G401 (cell line): ENCODE measurements around the gene GNG10. TPM values are rescaled to one million over a fixed set of nuclear protein-coding genes. Genes with fewer than 3 reads are reported as not detected.
"Not testable (repeated sequence)": the region's sequence is repeated elsewhere in the genome, so short reads cannot be mapped to it uniquely, and the experiment has no call there.

Experiments used
- DNase-seq: peaks from one replicate; pipeline ENCODE4 v3.0.0-alpha.2; 2015; ENCODE audit warnings: low spot score
- in situ Hi-C: cut with HindIII; loops from 2 replicates; pipeline ENCODE4 v1.10.0; 2016; ENCODE audit warnings: low sequenced_read_pairs, mixed read lengths
- total RNA-seq: library from RNA; depleted of rRNA; stranded (reverse); fragments of >200 nt; shearing (Covaris generic); gene quantifications from 2 replicates; pipeline ENCODE4 v1.2.3, GENCODE V29; 2014

The GNG10 gene
- total RNA-seq, 1 experiment from 2014 or later = 218 TPM

GRCh38 chr9:111646417-111646816 lies 15.0 kb upstream of the GNG10 start:
- no peak for DNase-seq
- in situ Hi-C loops = no loop called here

GRCh38 chr9:111648066-111648465 lies 13.3 kb upstream of the GNG10 start:
- no peak for DNase-seq
- in situ Hi-C loops = no loop called here

- DNase-seq = no peak
- in situ Hi-C loops = no loop called here
Measured at GRCh38 chr9:111649016-111649415, 12.4 kb upstream of the GNG10 start.

GRCh38 chr9:111657051-111657450 lies 4.4 kb upstream of the GNG10 start:
- no peak for DNase-seq
- in situ Hi-C loops = no loop called here

- in situ Hi-C loops = no loop called here
- no peak for DNase-seq
Measured at GRCh38 chr9:111658943-111659342, 2.5 kb upstream of the GNG10 start.

GRCh38 chr9:111659691-111660090 lies 1.7 kb upstream of the GNG10 start:
- no peak for DNase-seq
- in situ Hi-C loops = no loop called here

GRCh38 chr9:111661802-111662521 lies 557 bp downstream of the GNG10 start:
- in situ Hi-C loops = no loop called here
- peak; percentile 65 for DNase-seq

GRCh38 chr9:111662576-111663300 lies 1.3 kb downstream of the GNG10 start:
- in situ Hi-C loops = no loop called here

GRCh38 chr9:111663301-111663823 lies 2.0 kb downstream of the GNG10 start:
- DNase-seq = peak; percentile 9
- in situ Hi-C loops = no loop called here

More at GRCh38 chr9:111662576-111663300, 1.3 kb downstream of the GNG10 start:
- DNase-seq = no peak

GRCh38 chr9:111668026-111668573 lies 6.7 kb downstream of the GNG10 start:
- DNase-seq = no peak
- in situ Hi-C loops = no loop called here

- in situ Hi-C loops, DNase-seq: not testable (repeated sequence)
Measured at GRCh38 chr9:111668601-111669000, 7.2 kb downstream of the GNG10 start.

- DNase-seq = no peak
- in situ Hi-C loops = no loop called here
Measured at GRCh38 chr9:111674319-111674718, 12.9 kb downstream of the GNG10 start.

- in situ Hi-C loops = no loop called here
Measured at GRCh38 chr9:111676116-111676515, 14.7 kb downstream of the GNG10 start.

GRCh38 chr9:111678293-111678692 lies 16.9 kb downstream of the GNG10 start:
- in situ Hi-C loops = no loop called here
- no peak for DNase-seq

More at GRCh38 chr9:111676116-111676515, 14.7 kb downstream of the GNG10 start:
- no peak for DNase-seq

GRCh38 chr9:111679199-111679598 lies 17.8 kb downstream of the GNG10 start:
- DNase-seq = no peak
- in situ Hi-C loops = no loop called here

GRCh38 chr9:111683392-111683791 lies 22.0 kb downstream of the GNG10 start:
- no peak for DNase-seq
- in situ Hi-C loops = no loop called here

- DNase-seq = peak; percentile 49
- in situ Hi-C loops = no loop called here
Measured at GRCh38 chr9:111691672-111692329, 30.4 kb downstream of the GNG10 start.

- in situ Hi-C loops = no loop called here
- no peak for DNase-seq
Measured at GRCh38 chr9:111696796-111697195, 35.4 kb downstream of the GNG10 start.

GRCh38 chr9:111700776-111701175 lies 39.4 kb downstream of the GNG10 start:
- in situ Hi-C loops = no loop called here
- no peak for DNase-seq

- in situ Hi-C loops = no loop called here
- no peak for DNase-seq
Measured at GRCh38 chr9:111704503-111704902, 43.1 kb downstream of the GNG10 start.
